Endodermal cell (in vitro differentiated cells): ENCODE data around the gene ADCK2. TPM values are rescaled to one million over a fixed set of nuclear protein-coding genes. Genes with fewer than 3 reads are reported as not detected.
A peak's percentile ranks its signal among the peaks of the same experiment; 100 is the strongest.

Source experiments
- DNase-seq: peaks from one replicate; pipeline ENCODE4 v3.0.0-alpha.2; 2017
- H3K27ac ChIP-seq: 2 replicates; pipeline ENCODE4 v1.5.1; 2013; ENCODE audit warnings: mild to moderate bottlenecking, low read depth, low read length, moderate library complexity
- H3K27me3 ChIP-seq: 2 replicates; pipeline ENCODE4 v1.6.1; 2013; ENCODE audit warnings: mild to moderate bottlenecking, low read length, moderate library complexity; ENCODE audit not compliant: insufficient read depth, control insufficient read depth, poor library complexity, severe bottlenecking
- H3K36me3 ChIP-seq: 2 replicates; pipeline ENCODE4 v1.7.0; 2013; ENCODE audit warnings: mild to moderate bottlenecking, low read length, moderate library complexity; ENCODE audit not compliant: control insufficient read depth, insufficient read depth
- H3K4me1 ChIP-seq: one replicate; pipeline ENCODE4 v1.7.0; 2013; ENCODE audit warnings: low read length; ENCODE audit not compliant: control insufficient read depth, insufficient read depth
- H3K4me3 ChIP-seq: 2 replicates; pipeline ENCODE4 v1.5.1; 2013; ENCODE audit warnings: mild to moderate bottlenecking, low read length, moderate library complexity
- H3K9ac ChIP-seq: 2 replicates; pipeline ENCODE4 v1.6.1; 2013; ENCODE audit warnings: mild to moderate bottlenecking, low read length, moderate library complexity; ENCODE audit not compliant: poor library complexity, severe bottlenecking; ENCODE audit errors: extremely low read depth
- H3K9me3 ChIP-seq: 2 replicates; pipeline ENCODE4 v1.6.1; 2013; ENCODE audit warnings: mild to moderate bottlenecking, low read length, moderate library complexity; ENCODE audit not compliant: control insufficient read depth
- H3K27ac Mint-ChIP-seq: 2 replicates; pipeline ENCODE4 v1.8.0; 2020; ENCODE audit warnings: mixed read lengths
- H3K27me3 Mint-ChIP-seq: 2 replicates; pipeline ENCODE4 v1.8.0; 2021; ENCODE audit warnings: mild to moderate bottlenecking, mixed read lengths; ENCODE audit not compliant: insufficient read depth
- H3K36me3 Mint-ChIP-seq: 2 replicates; pipeline ENCODE4 v1.8.0; 2020; ENCODE audit warnings: low read depth, mixed read lengths
- H3K4me1 Mint-ChIP-seq: 2 replicates; pipeline ENCODE4 v1.8.0; 2020; ENCODE audit warnings: mixed read lengths
- H3K4me3 Mint-ChIP-seq: 2 replicates; pipeline ENCODE4 v1.8.0; 2020; ENCODE audit warnings: mild to moderate bottlenecking, moderate library complexity, mixed read lengths
- H3K9me3 Mint-ChIP-seq: 2 replicates; pipeline ENCODE4 v1.8.0; 2020; ENCODE audit warnings: mild to moderate bottlenecking, mixed read lengths
- WGBS, 2 experiments: methylation state at CpG; one replicate each; pipeline versions ENCODE4 v1.1.5 to v1.1.7; 2013; ENCODE audit warnings: missing lambda C conversion rate in 2 of 2, mixed read lengths in 1 of 2; ENCODE audit not compliant: insufficient coverage in 1 of 2, insufficient read length in 1 of 2; 5-methylcytosine and 5-hydroxymethylcytosine counted together
- total RNA-seq, 2 donors: library from RNA; stranded (reverse); fragmentation: NEBNext Ultra II Directional in 1 of 2; extraction: Animal tissue kit (Norgen Biotek cat#: 25700) in 1 of 2; gene quantifications; 2 replicates in 1 of 2; 3 replicates in 1 of 2; pipeline ENCODE4 v1.2.1, GENCODE V29; 2021
- TF ChIP-seq, protein P1 (sequence below): fragments of 200-600 bp; sonication (generic); conservative IDR thresholded peaks from 2 replicates; pipeline ENCODE4 v1.5.0; 2021; ENCODE audit warnings: antibody characterized with exemption, mild to moderate bottlenecking

ADCK2 gene
- total RNA-seq, 2 donors from 2014 or later: 13.5 to 17.8 TPM

DNA sequence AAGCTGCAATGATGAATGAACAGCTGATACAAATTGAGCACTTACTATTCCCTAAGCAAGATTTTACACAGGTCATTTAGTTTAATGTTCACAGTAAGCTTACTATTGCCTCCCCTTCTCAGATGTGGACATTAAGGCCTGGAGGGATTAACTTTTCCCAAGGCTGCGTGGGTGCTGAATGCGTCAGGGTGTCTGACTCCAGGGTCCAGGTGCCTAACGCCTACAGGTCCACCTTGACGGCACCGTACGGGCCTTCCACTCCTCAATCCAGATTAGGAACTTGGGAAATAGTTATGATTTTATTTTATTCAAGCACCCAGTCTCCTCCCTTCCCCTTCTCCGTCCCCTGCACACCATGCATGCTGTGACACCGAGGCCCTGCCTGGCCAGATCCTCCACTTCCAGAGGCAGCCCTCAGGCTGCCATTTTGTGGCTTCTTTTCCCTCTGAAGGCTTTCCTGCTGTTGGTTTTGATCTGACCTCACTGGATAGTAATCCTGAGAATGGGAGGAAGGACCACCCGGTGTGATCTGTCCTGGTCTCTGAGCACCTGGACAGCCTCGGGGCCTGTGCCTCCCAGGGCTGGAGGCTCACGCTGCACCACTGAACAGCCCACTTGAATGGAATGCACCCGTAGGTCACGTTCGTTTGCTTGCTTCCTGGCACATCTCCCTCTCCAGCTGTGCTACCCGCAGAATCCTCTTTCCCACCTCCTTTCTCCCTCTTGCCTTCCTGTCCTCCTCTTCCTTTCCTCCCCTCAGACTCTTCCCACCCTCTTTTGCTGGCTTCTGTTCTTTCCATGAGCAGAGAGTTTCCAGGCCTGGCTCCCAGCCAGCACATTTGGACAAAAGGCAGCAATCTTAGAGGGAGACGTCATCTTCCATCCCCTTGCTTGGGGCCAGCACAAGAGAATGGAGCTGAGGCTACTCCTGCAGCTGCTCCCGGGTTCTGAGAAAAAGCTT lies 46.6 kb upstream of the ADCK2 start:
- H3K27ac Mint-ChIP-seq: peak overlapping the region; percentile 97
- no peaks in the 10 kb centered on the region for H3K9me3 ChIP-seq
- H3K27me3 ChIP-seq: no peaks in the 10 kb centered on the region
- no peak overlapping the region for H3K4me3 ChIP-seq
- TF ChIP-seq, protein P1, sequence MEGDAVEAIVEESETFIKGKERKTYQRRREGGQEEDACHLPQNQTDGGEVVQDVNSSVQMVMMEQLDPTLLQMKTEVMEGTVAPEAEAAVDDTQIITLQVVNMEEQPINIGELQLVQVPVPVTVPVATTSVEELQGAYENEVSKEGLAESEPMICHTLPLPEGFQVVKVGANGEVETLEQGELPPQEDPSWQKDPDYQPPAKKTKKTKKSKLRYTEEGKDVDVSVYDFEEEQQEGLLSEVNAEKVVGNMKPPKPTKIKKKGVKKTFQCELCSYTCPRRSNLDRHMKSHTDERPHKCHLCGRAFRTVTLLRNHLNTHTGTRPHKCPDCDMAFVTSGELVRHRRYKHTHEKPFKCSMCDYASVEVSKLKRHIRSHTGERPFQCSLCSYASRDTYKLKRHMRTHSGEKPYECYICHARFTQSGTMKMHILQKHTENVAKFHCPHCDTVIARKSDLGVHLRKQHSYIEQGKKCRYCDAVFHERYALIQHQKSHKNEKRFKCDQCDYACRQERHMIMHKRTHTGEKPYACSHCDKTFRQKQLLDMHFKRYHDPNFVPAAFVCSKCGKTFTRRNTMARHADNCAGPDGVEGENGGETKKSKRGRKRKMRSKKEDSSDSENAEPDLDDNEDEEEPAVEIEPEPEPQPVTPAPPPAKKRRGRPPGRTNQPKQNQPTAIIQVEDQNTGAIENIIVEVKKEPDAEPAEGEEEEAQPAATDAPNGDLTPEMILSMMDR: no peak
- no peaks in the 10 kb centered on the region for H3K36me3 ChIP-seq
- no peaks in the 10 kb centered on the region for H3K9me3 Mint-ChIP-seq
- no peaks in the 10 kb centered on the region for H3K27me3 Mint-ChIP-seq
- peaks cover 11% of the 10 kb centered on the region for H3K36me3 Mint-ChIP-seq
- H3K27ac ChIP-seq: peak overlapping the region; percentile 90
- 63 to 76% methylated on average over 12 to 17 of the region's 17 CpGs for WGBS, 2 experiments
- H3K4me1 Mint-ChIP-seq: peaks cover 14% of the 10 kb centered on the region
- peak overlapping the region; percentile 23 for H3K4me3 Mint-ChIP-seq
- peaks cover 3% of the 10 kb centered on the region for H3K4me1 ChIP-seq
- H3K9ac ChIP-seq: peak overlapping the region; percentile 45
- peak; percentile 90 for DNase-seq

DNA sequence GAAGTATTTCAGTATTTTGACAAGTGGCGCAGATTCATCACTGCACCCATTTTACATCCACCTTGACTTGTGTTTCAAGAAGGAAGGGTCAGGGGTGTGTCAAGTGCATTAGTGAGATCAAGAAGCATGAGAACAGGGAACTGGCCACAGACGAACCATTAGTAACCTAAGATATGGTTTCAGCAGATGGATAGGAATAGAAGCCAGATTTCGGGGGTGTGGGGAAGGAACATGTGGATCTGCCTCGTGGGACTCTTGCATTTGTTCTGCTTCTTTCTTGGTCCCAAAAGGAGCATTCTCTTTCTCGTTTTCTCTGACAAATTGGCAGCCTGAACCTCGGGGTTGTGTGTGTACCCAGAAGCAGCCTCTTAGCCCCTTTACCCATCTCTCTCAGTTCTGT lies 41.7 kb upstream of the ADCK2 start:
- Mint-ChIP-seq H3K27ac (no peak overlapping the region), H3K4me1 (peaks cover 24% of the 10 kb centered on the region), H3K9me3 (no peaks in the 10 kb centered on the region), H3K4me3 (no peak overlapping the region), H3K36me3 (peaks cover 8% of the 10 kb centered on the region), H3K27me3 (no peaks in the 10 kb centered on the region)
- Histone ChIP-seq H3K4me3 (no peak overlapping the region), H3K27ac (no peak overlapping the region), H3K36me3 (no peaks in the 10 kb centered on the region), H3K4me1 (peaks cover 10% of the 10 kb centered on the region), H3K9ac (no peak overlapping the region), H3K27me3 (no peaks in the 10 kb centered on the region), H3K9me3 (no peaks in the 10 kb centered on the region)
- TF ChIP-seq, protein P1: no peak
- WGBS, 2 experiments: 89 to 95% methylated on average over 5 to 6 of the region's 6 CpGs
- DNase-seq: no peak

DNA sequence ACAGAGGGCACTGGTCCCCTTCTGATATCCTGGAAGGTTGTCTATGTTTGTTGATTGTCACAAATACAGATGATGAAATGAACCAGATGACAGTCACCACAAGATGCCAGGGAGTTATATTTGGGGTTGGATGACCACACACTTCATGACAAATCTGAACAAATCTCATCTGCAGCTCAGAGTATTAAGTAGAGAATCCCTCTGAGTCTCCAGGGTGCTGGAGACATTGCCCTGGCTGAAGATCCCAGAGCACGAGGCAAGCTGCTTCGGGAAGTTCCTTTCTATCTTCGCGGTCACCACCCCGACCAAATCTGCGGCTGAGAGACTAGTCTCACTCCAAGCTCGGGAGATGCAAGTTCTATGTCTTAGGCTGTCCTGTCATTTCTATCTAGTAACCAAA lies 41.1 kb upstream of the ADCK2 start:
- H3K27me3 Mint-ChIP-seq: no peaks in the 10 kb centered on the region
- no peak overlapping the region for H3K4me3 Mint-ChIP-seq
- Histone ChIP-seq H3K9ac (no peak overlapping the region), H3K36me3 (no peaks in the 10 kb centered on the region), H3K9me3 (no peaks in the 10 kb centered on the region), H3K27ac (no peak overlapping the region), H3K4me3 (no peak overlapping the region), H3K27me3 (no peaks in the 10 kb centered on the region), H3K4me1 (peaks cover 9% of the 10 kb centered on the region)
- peaks cover 22% of the 10 kb centered on the region for H3K4me1 Mint-ChIP-seq
- peaks cover 8% of the 10 kb centered on the region for H3K36me3 Mint-ChIP-seq
- TF ChIP-seq, protein P1: no peak
- no peak overlapping the region for H3K27ac Mint-ChIP-seq
- WGBS, 2 experiments: 91 to 97% methylated on average over 6 to 7 of the region's 7 CpGs
- no peak for DNase-seq
- no peaks in the 10 kb centered on the region for H3K9me3 Mint-ChIP-seq
